Naive thymus-derived CD8-positive, alpha-beta T cell (primary cell): ENCODE results near the gene TLK2. TPM values are rescaled to one million over a fixed set of nuclear protein-coding genes. Genes with fewer than 3 reads are reported as not detected.
A peak's percentile ranks its signal among the peaks of the same experiment; 100 is the strongest.

ENCODE experiments used
- ATAC-seq, 2 donors: fragments of 150-1000 bp; cut with Tn5 transposase in 1 of 2; sonication (Bioruptor Pico), chemical (Tn5 transposase) in 1 of 2; 1 replicate in 1 of 2; 2 replicates in 1 of 2; pipeline ENCODE4 v1.10.0; 2021; ENCODE audit warnings: mild to moderate bottlenecking in 2 of 2, moderate library complexity in 2 of 2
- POLR2A ChIA-PET: fragments of 350-600 bp; sonication (Branson Sonifier 250); formaldehyde crosslinking; loops from one replicate; lab custom pipeline; 2021; ENCODE audit warnings: antibody characterized with exemption; lab: Charles Lee
- DNase-seq, 10 donors: peaks; one replicate each; pipeline versions ENCODE4 v3.0.0 to v3.0.0-alpha.2; 2020 to 2022
- H3K27ac Mint-ChIP-seq, 10 donors: one replicate each; pipeline ENCODE4 v1.8.0; 2020 to 2022; ENCODE audit warnings: mild to moderate bottlenecking in 10 of 10, mixed read lengths in 10 of 10, moderate library complexity in 4 of 10, inconsistent platforms in 1 of 10
- H3K27me3 Mint-ChIP-seq, 5 donors: one replicate each; pipeline ENCODE4 v1.8.0; 2021 to 2022; ENCODE audit warnings: mixed read lengths in 5 of 5
- H3K36me3 Mint-ChIP-seq, 3 donors: one replicate each; pipeline ENCODE4 v1.8.0; 2020 to 2022; ENCODE audit warnings: mixed read lengths in 3 of 3, mild to moderate bottlenecking in 2 of 3, inconsistent platforms in 1 of 3
- H3K4me1 Mint-ChIP-seq, 4 donors: one replicate each; pipeline ENCODE4 v1.8.0; 2021 to 2022; ENCODE audit warnings: mixed read lengths in 4 of 4
- H3K4me3 Mint-ChIP-seq, 10 donors: one replicate each; pipeline ENCODE4 v1.8.0; 2020 to 2022; ENCODE audit warnings: mild to moderate bottlenecking in 10 of 10, mixed read lengths in 10 of 10, moderate library complexity in 6 of 10, inconsistent platforms in 1 of 10
- H3K9me3 Mint-ChIP-seq, 9 donors: one replicate each; pipeline ENCODE4 v1.8.0; 2020 to 2022; ENCODE audit warnings: mixed read lengths in 9 of 9, mild to moderate bottlenecking in 3 of 9, inconsistent platforms in 1 of 9, moderate library complexity in 1 of 9
- polyA plus RNA-seq, 3 donors: library from polyadenylated mRNA; unstranded; fragments of 300-500 nt; fragmentation: Illumina TruSeq; gene quantifications; one replicate each; pipeline ENCODE4 v1.2.3, GENCODE V29; 2021
- total RNA-seq, 8 experiments: library from RNA in 2 of 8; stranded (reverse) in 2 of 8; gene quantifications; one replicate each; pipeline ENCODE4 v1.2.3 and lab custom pipeline; 2021 to 2026

Gene TLK2
- total and polyA plus RNA-seq, 5 experiments from 2014 or later: 8.2 to 79.5 (median 12.0) TPM

DNA sequence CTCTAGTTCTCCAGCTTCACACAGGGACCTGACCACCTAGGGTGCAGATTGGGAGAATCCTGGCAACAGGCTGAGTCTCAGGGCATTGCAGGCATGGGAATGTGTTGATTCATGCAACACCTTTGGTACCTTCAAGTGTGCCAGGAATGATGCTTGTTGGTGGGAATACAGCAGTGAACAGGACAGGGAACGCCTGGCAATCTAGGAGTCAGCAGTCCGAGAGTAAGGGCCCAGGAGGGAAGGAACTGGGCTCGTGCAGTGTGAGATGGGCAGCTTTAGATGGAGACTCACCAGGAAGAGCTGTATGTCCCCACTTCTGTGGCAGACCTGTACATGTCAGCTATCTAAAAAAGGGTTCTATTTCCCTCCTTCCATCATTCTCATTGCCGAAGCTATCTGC lies 136.9 kb downstream of the TLK2 start:
- H3K4me1 Mint-ChIP-seq: peaks cover 0 to 6% (median 2%) of the 10 kb centered on the region in 4 donors
- no peaks in the 10 kb centered on the region for H3K9me3 Mint-ChIP-seq
- no peak overlapping the region for H3K4me3 Mint-ChIP-seq
- POLR2A ChIA-PET: no interaction called here
- H3K36me3 Mint-ChIP-seq: peaks cover 0 to 49% (median 3%) of the 10 kb centered on the region in 3 donors
- no peaks in the 10 kb centered on the region for H3K27me3 Mint-ChIP-seq
- ATAC-seq: no peak
- DNase-seq: no peak
- H3K27ac Mint-ChIP-seq: peak overlapping the region in 2 of 10 donors; percentile 44 to 79

DNA sequence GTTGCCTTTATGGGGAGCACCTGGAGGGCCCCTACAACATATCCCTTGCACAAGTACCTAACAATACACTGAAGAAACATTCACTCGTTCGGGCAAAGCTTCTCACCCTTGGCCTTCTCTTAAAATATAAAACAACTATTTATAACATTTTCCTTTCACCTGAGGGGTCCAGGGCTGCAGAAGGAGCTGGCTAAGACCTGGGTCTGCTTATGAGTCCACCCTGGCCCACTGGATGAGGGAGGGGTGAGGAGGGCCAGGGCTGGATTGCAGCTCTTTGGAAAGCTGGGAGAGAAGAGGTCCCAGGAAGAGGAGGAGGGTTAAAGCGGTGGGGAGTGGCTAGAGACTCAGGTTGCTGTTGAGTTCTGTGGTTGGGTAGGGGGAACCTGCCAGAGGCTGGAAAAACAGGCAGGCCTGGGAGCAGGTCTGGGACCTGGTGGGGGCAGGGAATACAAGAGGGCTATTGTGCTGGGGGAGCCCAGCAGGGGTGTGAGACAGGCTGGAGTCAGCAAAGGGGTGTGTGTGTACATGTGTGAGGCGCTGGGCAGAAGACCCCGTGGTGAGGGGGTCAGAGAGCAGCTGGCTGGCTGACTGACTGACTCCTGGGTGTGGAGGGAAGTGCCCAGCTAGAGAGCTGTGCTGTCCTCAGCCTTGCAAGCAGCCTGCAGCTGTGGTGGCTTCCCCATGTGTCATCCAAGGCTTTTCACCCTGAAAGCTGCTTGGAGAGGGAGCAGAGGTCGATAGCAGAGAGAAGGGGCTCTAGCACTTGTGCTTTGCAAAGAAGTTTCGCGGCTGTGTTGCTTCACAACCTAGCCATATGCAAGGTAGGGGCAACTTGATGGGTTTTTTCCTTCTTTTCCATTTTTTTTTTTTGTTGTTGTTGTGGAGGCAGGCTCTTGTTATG lies 138.6 kb downstream of the TLK2 start:
- POLR2A ChIA-PET: no interaction called here
- Mint-ChIP-seq H3K9me3 (no peaks in the 10 kb centered on the region), H3K4me3 (peak overlapping the region in 1 of 10 donors; percentile 63), H3K4me1 (peaks cover 0 to 6% (median 0%) of the 10 kb centered on the region in 4 donors), H3K27me3 (no peaks in the 10 kb centered on the region), H3K27ac (peak overlapping the region in 8 of 10 donors; percentile 24 to 84 (median 53)), H3K36me3 (peaks cover 0 to 32% (median 1%) of the 10 kb centered on the region in 3 donors)
- ATAC-seq (no peak), DNase-seq (no peak)

DNA sequence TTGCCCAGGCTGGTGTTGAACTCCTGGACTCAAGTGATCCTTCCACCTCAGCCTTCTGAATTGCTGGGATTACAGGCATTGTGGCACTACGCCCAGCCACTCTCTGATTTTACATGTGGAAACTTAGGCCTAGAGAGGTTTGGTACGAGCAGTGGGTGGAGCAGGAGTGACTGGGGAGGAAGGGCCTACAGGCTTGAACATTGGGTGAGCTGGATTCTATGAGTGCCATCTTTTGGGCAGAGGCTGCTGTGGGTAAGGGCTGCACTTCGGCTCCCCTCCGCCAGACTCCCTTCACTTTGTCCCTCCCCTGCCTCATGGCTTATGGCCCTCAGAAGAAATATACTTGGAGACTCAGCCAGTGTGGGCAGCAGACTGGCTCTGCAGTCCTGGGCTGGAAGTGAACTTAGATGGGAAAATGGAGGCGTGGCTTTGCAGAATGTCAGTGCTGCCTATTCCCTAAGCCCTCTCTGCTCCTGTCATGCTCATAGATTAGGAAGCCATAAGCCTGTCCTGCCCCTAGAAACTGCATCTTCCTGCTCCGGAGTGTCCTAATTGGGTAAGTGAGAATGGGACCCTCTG lies 139.4 kb downstream of the TLK2 start:
- no peaks in the 10 kb centered on the region for H3K27me3 Mint-ChIP-seq
- H3K36me3 Mint-ChIP-seq: peaks cover 0 to 27% (median 0%) of the 10 kb centered on the region in 3 donors
- H3K9me3 Mint-ChIP-seq: no peaks in the 10 kb centered on the region
- peaks cover 0 to 6% (median 0%) of the 10 kb centered on the region in 4 donors for H3K4me1 Mint-ChIP-seq
- H3K4me3 Mint-ChIP-seq: no peak overlapping the region
- ATAC-seq (no peak), DNase-seq (no peak)
- H3K27ac Mint-ChIP-seq: peak overlapping the region in 5 of 10 donors; percentile 15 to 81 (median 34)
- POLR2A ChIA-PET: no interaction called here

DNA sequence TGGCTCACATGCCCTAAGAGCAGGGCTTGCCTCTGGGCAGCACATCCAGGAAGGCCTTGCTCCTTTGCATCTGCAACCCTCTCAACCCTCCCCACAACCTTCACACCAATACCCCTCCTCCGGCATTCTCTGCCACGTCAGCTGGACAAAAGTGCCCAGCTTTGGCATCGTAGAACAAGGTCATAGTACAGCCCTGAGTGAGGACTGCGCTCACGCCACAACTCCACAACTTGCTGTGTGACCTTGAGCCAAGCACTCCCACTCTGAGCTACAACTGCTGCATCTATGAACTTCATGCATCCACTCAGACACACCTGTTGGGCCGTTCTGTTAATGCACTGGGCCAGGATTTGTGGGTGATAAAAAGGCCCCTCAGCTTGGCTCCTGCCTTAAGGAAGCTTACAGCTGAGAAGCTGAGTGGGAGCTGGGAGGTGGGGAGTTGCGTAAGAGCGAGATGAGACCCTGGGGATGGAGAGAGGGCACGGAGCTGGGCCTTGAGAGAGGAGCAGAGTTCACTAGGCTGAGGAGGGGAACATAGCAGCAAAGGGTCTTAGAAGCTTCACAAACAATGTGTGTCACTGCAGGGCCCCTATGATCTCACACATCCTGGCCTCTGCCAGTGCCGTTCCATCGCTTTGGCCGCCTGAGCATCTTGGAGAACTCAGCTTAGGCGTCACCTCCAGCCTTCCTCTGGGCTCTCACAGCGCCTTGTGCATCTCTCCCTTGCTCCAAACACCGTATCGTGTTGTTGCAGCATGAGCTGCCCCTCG lies 140.2 kb downstream of the TLK2 start:
- H3K4me3 Mint-ChIP-seq: peak overlapping the region in 1 of 10 donors; percentile 12
- H3K9me3 Mint-ChIP-seq: no peaks in the 10 kb centered on the region
- H3K27me3 Mint-ChIP-seq: no peaks in the 10 kb centered on the region
- H3K36me3 Mint-ChIP-seq: peaks cover 0 to 19% (median 0%) of the 10 kb centered on the region in 3 donors
- DNase-seq (no peak), ATAC-seq (no peak)
- peaks cover 0 to 6% (median 0%) of the 10 kb centered on the region in 4 donors for H3K4me1 Mint-ChIP-seq
- POLR2A ChIA-PET: interaction anchor here (0.9 to 1.6 kb wide), 2 partner anchors 8 to 12 kb away, joined by 4 to 5 read pairs; no protein-coding TSS in a partner anchor
- peak overlapping the region in 6 of 10 donors; percentile 34 to 91 (median 81) for H3K27ac Mint-ChIP-seq

DNA sequence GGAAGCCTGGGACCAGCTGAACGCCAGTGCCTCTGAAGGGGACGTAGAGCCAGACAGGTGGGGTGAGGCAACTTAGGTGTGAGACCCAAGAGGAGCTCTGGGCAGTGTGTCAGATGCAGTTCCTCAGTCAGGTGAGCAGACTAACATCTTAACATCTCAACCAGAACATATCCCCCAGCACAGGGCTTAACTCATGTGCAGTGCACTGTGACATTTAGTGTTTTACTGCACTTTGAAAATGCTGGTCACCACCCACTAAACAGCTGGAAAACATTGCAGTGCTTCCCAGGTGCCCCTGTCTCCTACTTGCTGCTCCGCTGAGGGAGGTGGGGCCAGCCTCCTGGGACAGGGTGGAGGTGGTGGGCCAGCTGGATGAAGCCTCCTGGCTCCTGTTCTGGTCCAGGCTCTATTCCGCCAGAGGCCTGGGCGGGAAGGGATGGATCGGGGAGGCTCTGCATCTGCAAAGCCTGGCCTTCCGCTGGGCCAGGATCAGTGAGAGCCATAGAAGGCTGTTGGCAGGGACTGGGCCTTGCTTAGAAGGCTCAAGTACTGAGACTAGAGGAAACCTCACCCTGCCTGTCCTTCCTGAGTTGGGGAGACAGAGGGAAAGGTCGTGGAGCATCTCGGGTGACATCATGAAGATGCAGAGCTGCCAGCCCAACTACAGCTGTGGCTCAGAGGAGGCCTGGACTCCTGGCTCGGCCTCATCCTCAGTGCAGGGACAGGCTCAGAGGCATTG lies 141.0 kb downstream of the TLK2 start:
- no peaks in the 10 kb centered on the region for H3K27me3 Mint-ChIP-seq
- POLR2A ChIA-PET: interaction anchor here (0.9 to 1.6 kb wide), 2 partner anchors 9 to 11 kb away, joined by 4 to 5 read pairs; no protein-coding TSS in a partner anchor
- H3K9me3 Mint-ChIP-seq: no peaks in the 10 kb centered on the region
- DNase-seq (no peak), ATAC-seq (no peak)
- peaks cover 0 to 6% (median 0%) of the 10 kb centered on the region in 4 donors for H3K4me1 Mint-ChIP-seq
- peaks cover 0 to 12% (median 0%) of the 10 kb centered on the region in 3 donors for H3K36me3 Mint-ChIP-seq
- H3K27ac Mint-ChIP-seq: peak overlapping the region in 3 of 10 donors; percentile 34 to 65 (median 63)
- no peak overlapping the region for H3K4me3 Mint-ChIP-seq

DNA sequence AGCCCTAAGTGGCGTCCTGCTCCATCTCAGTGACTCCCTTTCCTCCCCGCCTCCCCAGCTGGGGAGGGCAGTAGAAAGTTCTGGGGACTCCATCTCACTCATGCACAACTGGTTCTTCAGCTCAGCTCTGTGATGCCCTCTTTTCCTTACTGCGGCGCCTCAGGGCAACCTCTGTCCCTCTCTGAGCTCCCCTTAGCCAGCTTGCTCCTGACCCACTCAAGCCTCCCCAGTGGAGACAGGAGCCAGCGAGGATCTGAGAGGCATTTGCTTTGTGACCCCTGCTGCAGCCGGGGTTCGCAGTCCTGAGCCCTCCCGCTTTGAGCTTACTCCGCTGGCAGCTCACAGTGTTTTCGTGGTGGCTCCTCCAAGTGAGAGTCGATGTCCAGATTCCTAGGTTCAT lies 142.6 kb downstream of the TLK2 start:
- ATAC-seq (no peak), DNase-seq (no peak)
- POLR2A ChIA-PET: interaction anchor here (0.6 kb wide), 1 partner anchor 551 kb away, joined by 4 read pairs; no protein-coding TSS in a partner anchor
- H3K27ac Mint-ChIP-seq: peak overlapping the region in 1 of 10 donors; percentile 43
- peaks cover 0 to 9% (median 5%) of the 10 kb centered on the region in 4 donors for H3K4me1 Mint-ChIP-seq
- no peaks in the 10 kb centered on the region for H3K36me3 Mint-ChIP-seq
- no peak overlapping the region for H3K4me3 Mint-ChIP-seq
- no peaks in the 10 kb centered on the region for H3K9me3 Mint-ChIP-seq
- H3K27me3 Mint-ChIP-seq: peaks cover 0 to 2% (median 0%) of the 10 kb centered on the region in 5 donors

DNA sequence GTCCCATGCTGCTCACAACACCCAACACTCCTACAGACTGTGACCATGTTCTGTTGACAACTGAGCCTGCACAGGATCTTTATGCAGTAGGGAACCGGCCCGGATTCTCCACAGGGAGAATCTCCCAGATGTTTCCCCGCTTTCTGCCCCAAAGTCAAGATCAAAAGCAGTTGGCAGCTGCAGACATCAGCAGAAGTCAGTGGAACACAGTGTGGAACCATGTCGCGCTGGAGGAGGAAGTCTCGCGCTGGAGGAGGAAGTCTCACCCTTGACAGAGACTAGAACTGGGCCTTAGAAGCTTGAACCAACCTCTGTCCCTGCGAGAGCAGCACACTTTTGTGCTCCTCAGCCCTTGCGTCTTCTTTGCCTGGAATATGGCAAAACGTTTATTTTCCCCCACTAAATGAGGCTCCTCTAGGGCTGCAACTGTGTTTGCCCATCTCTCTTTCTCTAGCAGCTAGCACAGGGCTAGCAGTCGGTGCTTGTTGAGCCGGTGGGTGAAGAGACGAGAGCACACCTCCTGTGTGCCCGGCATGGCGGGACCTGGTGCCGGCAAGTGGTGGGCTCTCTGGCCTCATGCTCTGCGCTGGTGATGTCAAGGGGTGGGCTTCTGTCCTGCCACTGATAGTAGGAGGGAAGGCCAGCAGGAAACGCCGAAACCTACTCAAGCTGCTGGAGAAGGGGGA lies 146.7 kb downstream of the TLK2 start:
- Mint-ChIP-seq H3K4me3 (peak overlapping the region in 8 of 10 donors; percentile 6 to 98 (median 49)), H3K36me3 (no peaks in the 10 kb centered on the region), H3K27me3 (peaks cover 0 to 10% (median 3%) of the 10 kb centered on the region in 5 donors), H3K4me1 (peaks cover 11 to 30% (median 19%) of the 10 kb centered on the region in 4 donors), H3K27ac (peak overlapping the region in 1 of 10 donors; percentile 34), H3K9me3 (no peaks in the 10 kb centered on the region)
- DNase-seq (no peak), ATAC-seq (no peak)
- POLR2A ChIA-PET: no interaction called here

DNA sequence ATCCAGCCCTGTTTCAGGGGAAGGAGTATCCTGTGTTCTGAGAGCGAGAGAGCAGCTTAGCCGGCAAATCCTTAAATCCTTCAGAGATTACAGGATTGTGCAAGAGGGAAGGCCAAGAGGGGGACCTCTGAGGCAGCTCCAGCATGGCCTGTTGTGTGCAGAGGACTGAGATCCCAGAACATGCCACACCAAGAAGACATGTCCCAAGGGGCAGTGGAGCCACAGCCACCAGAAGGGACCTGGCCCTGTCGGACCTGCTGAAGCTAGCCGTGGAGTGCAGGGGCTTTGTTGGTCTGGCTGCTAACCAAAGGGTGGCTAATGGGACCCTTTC lies 147.2 kb downstream of the TLK2 start:
- no peaks in the 10 kb centered on the region for H3K36me3 Mint-ChIP-seq

DNA sequence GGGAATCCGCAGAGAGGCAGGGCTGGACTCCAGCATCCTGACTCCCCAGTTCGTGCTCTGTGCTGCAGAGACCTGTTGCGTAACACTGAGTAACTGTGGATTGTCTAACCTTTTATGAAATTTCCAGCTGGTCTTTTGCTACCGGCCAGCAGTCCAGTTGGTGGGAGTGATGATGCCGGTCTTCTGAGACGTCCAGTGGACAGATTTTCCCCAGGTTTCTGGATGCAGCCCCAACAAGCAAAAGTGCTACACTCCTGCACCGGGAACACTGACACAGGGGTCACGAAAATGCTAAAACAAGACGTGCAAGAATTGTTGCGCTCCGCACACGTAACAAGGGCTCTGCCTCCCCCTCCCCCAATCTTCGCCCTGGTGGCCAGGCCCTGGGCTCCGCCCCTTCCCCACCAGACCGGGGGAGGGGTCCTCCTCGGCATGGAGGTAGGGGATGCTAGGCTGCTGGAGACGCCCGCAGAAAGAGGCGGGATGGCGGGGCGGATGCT lies 148.1 kb downstream of the TLK2 start:
- Mint-ChIP-seq H3K4me3 (peak overlapping the region; percentile 54 to 98 (median 82)), H3K4me1 (peaks cover 11 to 32% (median 22%) of the 10 kb centered on the region in 4 donors), H3K27ac (peak overlapping the region in 1 of 10 donors; percentile 61), H3K27me3 (peaks cover 0 to 10% (median 3%) of the 10 kb centered on the region in 5 donors), H3K9me3 (no peaks in the 10 kb centered on the region), H3K36me3 (no peaks in the 10 kb centered on the region)
- ATAC-seq (peak in 1 of 2 donors; percentile 14), DNase-seq (peak in 1 of 10 donors; percentile 68)
- POLR2A ChIA-PET: no interaction called here

More for the DNA sequence above, 147.2 kb downstream of the TLK2 start:
- Mint-ChIP-seq H3K9me3 (no peaks in the 10 kb centered on the region), H3K27ac (peak overlapping the region in 3 of 10 donors; percentile 3 to 50 (median 34)), H3K4me1 (peaks cover 11 to 32% (median 20%) of the 10 kb centered on the region in 4 donors), H3K27me3 (peaks cover 0 to 10% (median 3%) of the 10 kb centered on the region in 5 donors), H3K4me3 (peak overlapping the region; percentile 30 to 98 (median 70))
- DNase-seq: no peak
- no peak for ATAC-seq
- POLR2A ChIA-PET: no interaction called here

DNA sequence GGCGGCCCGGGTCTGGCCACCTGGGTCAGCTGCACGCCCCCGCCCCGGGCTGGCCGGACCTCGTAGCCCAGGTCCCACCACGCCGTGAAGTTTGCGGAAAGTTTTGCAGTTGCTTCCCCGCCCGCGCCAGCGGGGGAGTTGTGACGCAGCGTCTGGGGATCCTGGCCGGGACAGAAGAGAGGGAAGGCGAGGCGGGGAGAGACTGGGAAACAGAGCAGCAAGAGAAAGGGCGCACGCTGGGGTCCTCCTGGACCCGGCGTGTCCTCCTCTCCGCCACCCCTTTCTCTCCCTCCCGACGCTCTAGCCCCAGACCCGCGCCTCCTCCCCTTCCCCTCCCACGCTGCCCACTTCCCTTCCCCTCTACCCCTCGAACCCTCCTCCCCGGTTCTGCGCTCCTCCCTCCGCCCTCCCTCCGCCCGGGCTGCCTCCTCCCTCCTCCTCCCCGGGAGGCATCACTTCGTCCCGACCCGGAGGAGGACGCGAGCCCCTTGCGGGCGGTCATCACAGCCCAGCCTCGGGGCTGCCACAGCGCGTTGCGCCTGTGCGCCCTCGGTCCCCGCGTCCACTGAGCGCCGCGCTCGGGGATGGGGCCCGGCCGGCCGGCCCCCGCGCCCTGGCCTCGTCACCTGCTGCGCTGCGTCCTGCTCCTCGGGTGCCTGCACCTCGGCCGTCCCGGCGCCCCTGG lies 148.7 kb downstream of the TLK2 start, which contains the start of gene MRC2:
TSS of gene MRC2 (plus strand) at position 452 of the 685 bp plus-strand sequence. CDS start at position 585, 133 bp downstream.
- no peaks in the 10 kb centered on the region for H3K9me3 Mint-ChIP-seq
- peaks cover 12 to 37% (median 22%) of the 10 kb centered on the region in 4 donors for H3K4me1 Mint-ChIP-seq
- peak in 3 of 10 donors; percentile 7 to 64 (median 14) for DNase-seq
- no peaks in the 10 kb centered on the region for H3K36me3 Mint-ChIP-seq
- POLR2A ChIA-PET: no interaction called here
- peak; percentile 49 to 67 for ATAC-seq
- peak within 1 kb of the TSS; percentile 84 to 98 (median 91) for H3K4me3 Mint-ChIP-seq
- peaks cover 0 to 10% (median 4%) of the 10 kb centered on the region in 5 donors for H3K27me3 Mint-ChIP-seq
- peak within 1 kb of the TSS; percentile 16 to 89 (median 80) for H3K27ac Mint-ChIP-seq
